Measurements from ENCODE around the gene CNOT4.

Gene CNOT4

DNA sequence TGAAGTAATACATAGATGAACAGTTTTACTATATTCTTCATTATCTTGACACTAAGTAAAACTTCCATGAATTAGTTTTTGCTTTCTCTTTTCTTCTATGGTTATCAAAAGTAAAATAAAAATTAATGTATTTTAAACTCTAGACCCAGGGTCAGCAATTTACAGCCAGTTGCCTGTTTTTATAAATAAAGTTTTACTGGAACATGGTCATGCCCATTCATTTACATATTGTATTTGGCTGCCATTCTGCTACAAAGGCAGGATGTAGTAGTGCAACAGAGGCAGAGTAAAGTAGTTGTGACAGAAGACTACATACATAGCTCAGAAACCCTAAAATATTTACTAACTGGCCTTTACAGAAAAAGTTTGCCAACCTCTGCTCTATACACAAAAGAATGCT lies 98.8 kb downstream of the CNOT4 start:
- Histone ChIP-seq H3K9me3 (ENCODE audit: control insufficient read depth, insufficient read depth, low read length) (no peaks in the 10 kb centered on the region), H3K9ac (ENCODE audit: low read depth, low read length) (no peak overlapping the region), H3K4me3 (ENCODE audit: low read depth, low read length) (no peak overlapping the region), H3K4me1 (ENCODE audit: control insufficient read depth, insufficient read depth, low read length) (no peaks in the 10 kb centered on the region), H3K36me3 (ENCODE audit: control insufficient read depth, insufficient read depth, low read length) (no peaks in the 10 kb centered on the region), H3K27me3 (ENCODE audit: control insufficient read depth, insufficient read depth, low read length) (no peaks in the 10 kb centered on the region)

DNA sequence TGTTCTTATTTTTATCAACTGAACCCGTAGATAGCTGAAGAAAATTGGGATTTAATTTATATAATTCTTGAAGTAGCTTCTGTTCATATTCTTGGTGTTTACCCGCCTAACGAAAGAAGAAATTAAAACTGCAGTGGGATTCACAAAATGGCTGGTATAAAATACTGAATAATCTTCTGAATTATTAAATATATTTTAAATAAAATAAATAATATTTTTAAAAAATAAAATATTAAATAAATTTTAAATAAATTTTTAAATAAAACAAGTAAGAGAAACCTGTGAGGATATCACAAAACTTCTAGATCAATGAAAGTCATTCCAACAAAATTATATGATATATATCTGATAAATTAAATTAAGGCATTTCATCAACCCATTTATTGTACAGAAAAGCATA lies 99.4 kb downstream of the CNOT4 start:
- no peak overlapping the region for H3K4me3 ChIP-seq (ENCODE audit: low read depth, low read length)
- no peaks in the 10 kb centered on the region for H3K4me1 ChIP-seq (ENCODE audit: control insufficient read depth, insufficient read depth, low read length)
- H3K9ac ChIP-seq (ENCODE audit: low read depth, low read length) = no peak overlapping the region
- H3K36me3 ChIP-seq (ENCODE audit: control insufficient read depth, insufficient read depth, low read length) = no peaks in the 10 kb centered on the region
- no peaks in the 10 kb centered on the region for H3K9me3 ChIP-seq (ENCODE audit: control insufficient read depth, insufficient read depth, low read length)
- H3K27me3 ChIP-seq (ENCODE audit: control insufficient read depth, insufficient read depth, low read length) = no peaks in the 10 kb centered on the region

- Histone ChIP-seq H3K4me1 (ENCODE audit: control insufficient read depth, insufficient read depth, low read length) (no peaks in the 10 kb centered on the region), H3K36me3 (ENCODE audit: control insufficient read depth, insufficient read depth, low read length) (no peaks in the 10 kb centered on the region)
These were observed 99.9 kb downstream of the CNOT4 start for GRCh38 chr7:135409845-135410542.

GRCh38 chr7:135407884-135408283 lies 102.0 kb downstream of the CNOT4 start:
- Histone ChIP-seq H3K36me3 (ENCODE audit: control insufficient read depth, insufficient read depth, low read length) (no peaks in the 10 kb centered on the region), H3K9me3 (ENCODE audit: control insufficient read depth, insufficient read depth, low read length) (no peaks in the 10 kb centered on the region), H3K27me3 (ENCODE audit: control insufficient read depth, insufficient read depth, low read length) (no peaks in the 10 kb centered on the region), H3K4me1 (ENCODE audit: control insufficient read depth, insufficient read depth, low read length) (no peaks in the 10 kb centered on the region), H3K4me3 (ENCODE audit: low read depth, low read length) (no peak overlapping the region), H3K9ac (ENCODE audit: low read depth, low read length) (no peak overlapping the region)

More at GRCh38 chr7:135409845-135410542, 99.9 kb downstream of the CNOT4 start:
- no peaks in the 10 kb centered on the region for H3K27me3 ChIP-seq (ENCODE audit: control insufficient read depth, insufficient read depth, low read length)
- no peaks in the 10 kb centered on the region for H3K9me3 ChIP-seq (ENCODE audit: control insufficient read depth, insufficient read depth, low read length)
- H3K4me3 ChIP-seq (ENCODE audit: low read depth, low read length) = no peak overlapping the region
- H3K9ac ChIP-seq (ENCODE audit: low read depth, low read length) = no peak overlapping the region

DNA sequence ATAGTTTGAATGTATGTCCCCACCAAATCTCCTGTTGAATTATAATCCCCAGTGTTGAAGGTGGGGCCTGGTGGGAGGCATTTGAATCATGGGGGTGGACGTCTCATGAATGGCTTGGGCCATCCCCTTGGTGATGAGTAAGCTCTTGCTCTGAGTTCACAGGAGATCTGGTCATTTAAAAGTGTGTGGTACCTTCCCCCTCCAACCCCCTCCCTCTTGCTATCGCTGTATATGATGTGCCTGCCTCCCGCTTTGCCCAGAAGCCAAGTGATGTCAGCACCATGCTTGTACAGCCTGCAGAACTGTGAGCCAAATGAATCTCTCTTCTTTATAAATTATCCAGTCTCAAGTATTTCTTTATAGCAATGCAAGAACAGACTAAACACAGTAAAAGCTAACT lies 103.0 kb downstream of the CNOT4 start:
- Histone ChIP-seq H3K27me3 (ENCODE audit: control insufficient read depth, insufficient read depth, low read length) (no peaks in the 10 kb centered on the region), H3K9me3 (ENCODE audit: control insufficient read depth, insufficient read depth, low read length) (no peaks in the 10 kb centered on the region), H3K9ac (ENCODE audit: low read depth, low read length) (no peak overlapping the region), H3K36me3 (ENCODE audit: control insufficient read depth, insufficient read depth, low read length) (no peaks in the 10 kb centered on the region), H3K4me3 (ENCODE audit: low read depth, low read length) (no peak overlapping the region), H3K4me1 (ENCODE audit: control insufficient read depth, insufficient read depth, low read length) (no peaks in the 10 kb centered on the region)

DNA sequence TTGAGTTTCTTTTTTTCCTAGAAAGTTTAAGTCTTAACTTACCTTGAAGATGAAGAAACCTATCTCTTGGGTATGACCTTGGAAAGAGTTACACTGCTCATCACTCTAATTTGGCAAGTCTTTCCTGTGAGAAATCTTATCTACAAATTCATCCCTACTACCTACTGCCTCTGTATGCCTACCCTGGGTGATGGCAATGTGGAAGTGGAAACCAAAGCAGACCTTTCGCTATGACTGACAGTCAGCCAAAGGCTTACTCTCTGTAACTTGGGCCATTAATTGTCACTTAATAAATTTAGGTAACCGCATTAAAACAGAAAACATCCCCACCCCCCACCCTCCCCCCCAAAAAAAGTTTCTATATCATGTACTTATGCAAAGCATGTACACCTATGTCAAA lies 103.9 kb downstream of the CNOT4 start:
- no peaks in the 10 kb centered on the region for H3K9me3 ChIP-seq (ENCODE audit: control insufficient read depth, insufficient read depth, low read length)
- no peaks in the 10 kb centered on the region for H3K36me3 ChIP-seq (ENCODE audit: control insufficient read depth, insufficient read depth, low read length)
- no peaks in the 10 kb centered on the region for H3K27me3 ChIP-seq (ENCODE audit: control insufficient read depth, insufficient read depth, low read length)
- no peak overlapping the region for H3K9ac ChIP-seq (ENCODE audit: low read depth, low read length)
- no peak overlapping the region for H3K4me3 ChIP-seq (ENCODE audit: low read depth, low read length)
- no peaks in the 10 kb centered on the region for H3K4me1 ChIP-seq (ENCODE audit: control insufficient read depth, insufficient read depth, low read length)

DNA sequence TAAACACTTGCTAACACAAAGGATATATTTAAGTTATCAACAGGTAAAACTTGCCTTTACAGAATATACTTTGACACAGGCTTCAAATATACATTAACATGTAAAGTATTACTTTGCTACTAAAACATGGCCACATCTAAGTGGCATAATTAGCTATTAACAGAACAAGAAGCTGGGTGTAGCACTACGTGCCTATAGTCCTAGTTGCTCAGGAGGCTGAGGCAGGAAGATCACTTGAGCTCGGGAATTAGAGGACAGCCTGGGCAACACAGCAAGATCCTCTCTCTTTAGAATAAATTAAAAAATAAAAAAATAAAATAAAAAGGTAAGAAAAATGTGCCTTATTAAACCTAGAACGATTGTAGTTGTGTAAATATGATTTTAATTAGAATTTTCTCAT lies 106.6 kb downstream of the CNOT4 start:
- H3K9me3 ChIP-seq (ENCODE audit: control insufficient read depth, insufficient read depth, low read length) = no peaks in the 10 kb centered on the region
- H3K4me3 ChIP-seq (ENCODE audit: low read depth, low read length) = no peak overlapping the region
- H3K36me3 ChIP-seq (ENCODE audit: control insufficient read depth, insufficient read depth, low read length) = no peaks in the 10 kb centered on the region
- no peaks in the 10 kb centered on the region for H3K27me3 ChIP-seq (ENCODE audit: control insufficient read depth, insufficient read depth, low read length)
- H3K9ac ChIP-seq (ENCODE audit: low read depth, low read length) = no peak overlapping the region
- no peaks in the 10 kb centered on the region for H3K4me1 ChIP-seq (ENCODE audit: control insufficient read depth, insufficient read depth, low read length)

DNA sequence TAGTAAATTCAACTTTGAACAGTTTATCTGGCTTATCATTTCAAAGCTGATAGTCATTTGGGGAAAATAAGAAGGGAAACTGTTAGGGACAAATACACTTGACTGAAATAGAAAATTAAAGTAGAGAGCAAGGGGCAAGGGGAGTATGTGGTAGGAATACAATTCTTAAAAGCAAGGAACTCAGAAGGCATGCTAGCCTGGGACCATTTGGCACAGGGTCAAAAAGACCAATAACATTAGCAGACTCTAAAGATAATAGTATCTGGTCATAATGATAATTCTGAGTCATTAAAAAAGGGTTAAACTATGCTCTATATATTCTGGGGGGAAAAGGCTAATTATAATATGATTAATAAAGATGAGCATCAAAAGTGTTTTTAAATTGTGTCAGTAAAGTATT lies 112.2 kb downstream of the CNOT4 start:
- H3K9me3 ChIP-seq (ENCODE audit: control insufficient read depth, insufficient read depth, low read length) = no peaks in the 10 kb centered on the region
- no peak overlapping the region for H3K9ac ChIP-seq (ENCODE audit: low read depth, low read length)
- no peaks in the 10 kb centered on the region for H3K27me3 ChIP-seq (ENCODE audit: control insufficient read depth, insufficient read depth, low read length)
- H3K4me3 ChIP-seq (ENCODE audit: low read depth, low read length) = no peak overlapping the region
- no peaks in the 10 kb centered on the region for H3K4me1 ChIP-seq (ENCODE audit: control insufficient read depth, insufficient read depth, low read length)
- peaks cover 7% of the 10 kb centered on the region for H3K36me3 ChIP-seq (ENCODE audit: control insufficient read depth, insufficient read depth, low read length)

- Histone ChIP-seq H3K4me1 (ENCODE audit: control insufficient read depth, insufficient read depth, low read length) (no peaks in the 10 kb centered on the region), H3K9ac (ENCODE audit: low read depth, low read length) (no peak overlapping the region), H3K36me3 (ENCODE audit: control insufficient read depth, insufficient read depth, low read length) (peaks cover 7% of the 10 kb centered on the region), H3K4me3 (ENCODE audit: low read depth, low read length) (no peak overlapping the region), H3K27me3 (ENCODE audit: control insufficient read depth, insufficient read depth, low read length) (no peaks in the 10 kb centered on the region), H3K9me3 (ENCODE audit: control insufficient read depth, insufficient read depth, low read length) (no peaks in the 10 kb centered on the region)
These were observed 117.2 kb downstream of the CNOT4 start for GRCh38 chr7:135392701-135393100.

- Histone ChIP-seq H3K36me3 (ENCODE audit: control insufficient read depth, insufficient read depth, low read length) (peaks cover 7% of the 10 kb centered on the region), H3K9me3 (ENCODE audit: control insufficient read depth, insufficient read depth, low read length) (no peaks in the 10 kb centered on the region), H3K4me3 (ENCODE audit: low read depth, low read length) (no peak overlapping the region)
These were observed 118.4 kb downstream of the CNOT4 start for GRCh38 chr7:135391514-135391913.

DNA sequence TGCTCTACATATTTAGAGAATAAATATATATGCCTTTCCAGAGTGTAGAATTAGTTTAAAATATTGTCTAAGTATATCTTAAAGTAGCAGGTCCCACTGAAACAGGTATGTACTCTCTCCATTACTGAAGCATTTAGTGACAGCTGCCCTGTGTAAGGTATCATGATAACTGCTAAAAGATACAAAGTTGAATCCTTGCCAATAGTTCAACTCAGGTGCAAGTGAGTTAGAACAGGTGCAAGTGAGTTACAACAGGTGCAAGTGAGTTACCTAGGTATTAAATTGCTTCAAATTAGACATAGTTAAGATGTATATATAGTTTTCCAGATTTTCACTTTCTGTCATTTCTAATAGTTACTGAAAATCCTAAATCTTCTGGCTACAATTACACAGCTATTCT lies 119.1 kb downstream of the CNOT4 start:
- H3K4me3 ChIP-seq (ENCODE audit: low read depth, low read length) = no peak overlapping the region
- no peaks in the 10 kb centered on the region for H3K9me3 ChIP-seq (ENCODE audit: control insufficient read depth, insufficient read depth, low read length)
- H3K4me1 ChIP-seq (ENCODE audit: control insufficient read depth, insufficient read depth, low read length) = no peaks in the 10 kb centered on the region
- no peaks in the 10 kb centered on the region for H3K27me3 ChIP-seq (ENCODE audit: control insufficient read depth, insufficient read depth, low read length)
- H3K36me3 ChIP-seq (ENCODE audit: control insufficient read depth, insufficient read depth, low read length) = peaks cover 7% of the 10 kb centered on the region
- no peak overlapping the region for H3K9ac ChIP-seq (ENCODE audit: low read depth, low read length)

More at GRCh38 chr7:135391514-135391913, 118.4 kb downstream of the CNOT4 start:
- no peaks in the 10 kb centered on the region for H3K27me3 ChIP-seq (ENCODE audit: control insufficient read depth, insufficient read depth, low read length)
- H3K9ac ChIP-seq (ENCODE audit: low read depth, low read length) = no peak overlapping the region
- no peaks in the 10 kb centered on the region for H3K4me1 ChIP-seq (ENCODE audit: control insufficient read depth, insufficient read depth, low read length)

GRCh38 chr7:135389971-135390370 lies 119.9 kb downstream of the CNOT4 start:
- Histone ChIP-seq H3K36me3 (ENCODE audit: control insufficient read depth, insufficient read depth, low read length) (peaks cover 4% of the 10 kb centered on the region), H3K9me3 (ENCODE audit: control insufficient read depth, insufficient read depth, low read length) (no peaks in the 10 kb centered on the region), H3K4me1 (ENCODE audit: control insufficient read depth, insufficient read depth, low read length) (no peaks in the 10 kb centered on the region), H3K4me3 (ENCODE audit: low read depth, low read length) (no peak overlapping the region), H3K27me3 (ENCODE audit: control insufficient read depth, insufficient read depth, low read length) (no peaks in the 10 kb centered on the region), H3K9ac (ENCODE audit: low read depth, low read length) (no peak overlapping the region)

All from iPS-15b (cell line).